ENCODE results near the gene PIPOX. TPM values are rescaled to one million over a fixed set of nuclear protein-coding genes. Genes with fewer than 3 reads are reported as not detected.

PIPOX gene
- total RNA-seq, 1 donor from 2014 or later, result 1.5 TPM

DNA sequence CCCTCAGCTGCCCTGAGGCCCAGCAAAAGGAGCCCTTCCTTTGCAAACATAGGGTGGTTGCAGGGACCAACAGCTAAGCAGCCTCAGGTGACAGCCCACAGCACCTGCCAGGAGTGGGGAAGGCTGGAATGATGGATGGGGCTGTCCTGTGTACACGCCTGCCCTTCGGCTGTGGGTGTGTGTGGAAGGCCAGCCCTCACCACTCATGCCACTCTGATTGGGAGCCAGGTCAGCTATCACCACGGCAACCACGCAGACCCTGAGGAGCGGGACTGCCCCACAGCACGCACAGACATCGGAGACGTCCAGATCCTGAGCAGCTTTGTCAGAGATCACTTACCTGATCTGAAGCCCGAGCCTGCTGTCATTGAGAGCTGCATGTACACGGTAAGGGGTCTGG, 11.9 kb downstream of the PIPOX start:
- Mint-ChIP-seq H3K27me3 (ENCODE audit: low read depth) (peaks cover 18% of the 10 kb centered on the region), H3K4me3 (ENCODE audit: unreplicated experiment) (no peak overlapping the region), H3K9me3 (ENCODE audit: low read depth) (no peaks in the 10 kb centered on the region), H3K27ac (ENCODE audit: unreplicated experiment) (no peak overlapping the region), H3K36me3 (ENCODE audit: low read depth) (no peaks in the 10 kb centered on the region), H3K4me1 (ENCODE audit: low read depth) (peaks cover 5% of the 10 kb centered on the region)
- no peak for TF ChIP-seq CTCF (IDR thresholded peaks at IDR 0.05)
- no peak for DNase-seq (ENCODE audit: low spot score)

DNA sequence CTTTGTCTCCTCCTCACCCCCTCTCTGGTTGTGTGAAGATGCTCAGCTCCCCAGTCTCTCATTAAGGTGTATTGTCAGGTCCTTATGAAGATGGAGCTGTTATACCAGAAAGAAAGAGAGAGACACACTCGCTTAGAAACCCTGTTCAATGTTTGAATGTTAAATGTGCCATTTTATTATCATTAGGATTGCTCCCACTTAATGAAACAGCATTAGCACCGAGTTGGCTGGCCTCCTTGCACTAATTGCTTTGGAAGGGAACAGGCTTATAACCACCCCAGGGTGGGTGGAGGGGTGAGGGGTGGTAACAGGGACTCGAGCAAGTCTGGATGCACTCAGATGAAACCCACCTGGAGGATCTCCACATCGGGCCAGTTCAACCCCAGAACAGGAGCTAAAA, 14.4 kb downstream of the PIPOX start:
- H3K36me3 Mint-ChIP-seq (ENCODE audit: low read depth), result no peaks in the 10 kb centered on the region
- no peak for TF ChIP-seq CTCF (IDR thresholded peaks at IDR 0.05)
- H3K4me1 Mint-ChIP-seq (ENCODE audit: low read depth), result peaks cover 19% of the 10 kb centered on the region
- H3K27me3 Mint-ChIP-seq (ENCODE audit: low read depth), result peaks cover 18% of the 10 kb centered on the region
- no peak overlapping the region for H3K4me3 Mint-ChIP-seq (ENCODE audit: unreplicated experiment)
- no peaks in the 10 kb centered on the region for H3K9me3 Mint-ChIP-seq (ENCODE audit: low read depth)
- no peak overlapping the region for H3K27ac Mint-ChIP-seq (ENCODE audit: unreplicated experiment)
- DNase-seq (ENCODE audit: low spot score), result no peak

DNA sequence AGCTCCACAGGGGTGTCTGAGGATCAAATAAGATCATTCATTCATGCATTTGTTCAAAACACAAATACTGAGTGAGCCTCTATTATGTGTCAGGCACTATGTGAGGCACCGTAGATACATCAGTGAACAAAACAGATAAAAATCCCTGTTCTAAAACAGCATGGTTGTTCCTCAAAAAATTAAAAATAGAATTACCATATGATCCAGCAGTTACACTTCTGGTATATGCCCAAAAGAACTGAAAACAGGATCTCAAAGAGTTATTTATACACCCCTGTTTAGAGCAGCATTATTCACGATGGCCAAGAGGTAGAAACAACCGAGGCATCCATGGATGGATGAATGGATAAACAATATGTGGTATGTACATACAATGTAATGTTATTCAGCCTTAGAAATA, 15.4 kb downstream of the PIPOX start:
- TF ChIP-seq CTCF (IDR thresholded peaks at IDR 0.05), result no peak
- Mint-ChIP-seq H3K27ac (ENCODE audit: unreplicated experiment) (no peak overlapping the region), H3K27me3 (ENCODE audit: low read depth) (peaks cover 18% of the 10 kb centered on the region), H3K4me1 (ENCODE audit: low read depth) (peaks cover 19% of the 10 kb centered on the region), H3K36me3 (ENCODE audit: low read depth) (no peaks in the 10 kb centered on the region), H3K9me3 (ENCODE audit: low read depth) (no peaks in the 10 kb centered on the region), H3K4me3 (ENCODE audit: unreplicated experiment) (no peak overlapping the region)
- DNase-seq (ENCODE audit: low spot score), result no peak

DNA sequence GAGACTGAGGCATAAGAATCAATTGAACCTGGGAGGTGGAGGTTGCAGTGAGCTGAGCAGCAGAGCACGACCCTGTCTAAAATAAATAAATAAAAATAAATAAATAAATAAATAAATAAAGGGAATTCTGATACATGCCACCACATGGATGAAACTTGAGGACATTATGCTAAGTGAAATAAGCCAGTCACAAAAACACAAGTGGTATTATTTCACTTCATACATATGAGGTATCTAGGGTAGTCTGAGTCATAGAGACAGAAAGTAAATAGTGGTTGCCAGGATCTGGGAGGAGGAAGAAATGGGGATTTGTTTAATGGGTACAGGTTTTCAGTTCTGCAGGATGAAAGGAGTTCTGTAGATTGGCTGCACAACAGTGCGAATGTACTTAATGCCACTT, 16.3 kb downstream of the PIPOX start:
- Mint-ChIP-seq H3K27ac (ENCODE audit: unreplicated experiment) (no peak overlapping the region), H3K9me3 (ENCODE audit: low read depth) (no peaks in the 10 kb centered on the region), H3K4me1 (ENCODE audit: low read depth) (peaks cover 22% of the 10 kb centered on the region), H3K36me3 (ENCODE audit: low read depth) (no peaks in the 10 kb centered on the region), H3K4me3 (ENCODE audit: unreplicated experiment) (no peak overlapping the region), H3K27me3 (ENCODE audit: low read depth) (peaks cover 18% of the 10 kb centered on the region)
- DNase-seq (ENCODE audit: low spot score), result no peak
- no peak for TF ChIP-seq CTCF (IDR thresholded peaks at IDR 0.05)

DNA sequence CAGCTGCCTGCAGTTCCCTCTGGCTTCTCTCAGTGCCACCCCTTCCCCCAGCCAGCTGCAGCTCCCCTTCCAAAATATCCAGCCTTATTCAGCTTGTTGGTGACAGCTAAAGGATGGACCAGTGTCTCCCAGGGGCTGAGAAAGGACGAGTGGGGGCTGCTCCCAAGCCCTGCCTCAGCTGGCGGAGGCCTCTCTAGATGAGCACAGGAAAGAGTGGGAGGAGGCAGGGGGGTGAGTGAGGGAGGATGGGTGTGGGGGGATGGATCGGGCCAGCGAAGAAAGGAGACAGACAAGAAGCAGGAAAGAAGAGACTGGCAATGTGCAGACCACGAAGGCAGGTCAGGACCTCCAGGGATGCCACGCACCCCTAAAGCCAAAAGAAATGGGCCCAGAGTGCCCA, 17.5 kb downstream of the PIPOX start:
- Mint-ChIP-seq H3K36me3 (ENCODE audit: low read depth) (no peaks in the 10 kb centered on the region), H3K4me3 (ENCODE audit: unreplicated experiment) (no peak overlapping the region), H3K27ac (ENCODE audit: unreplicated experiment) (peak overlapping the region; percentile 69), H3K27me3 (ENCODE audit: low read depth) (peaks cover 13% of the 10 kb centered on the region), H3K4me1 (ENCODE audit: low read depth) (peaks cover 22% of the 10 kb centered on the region), H3K9me3 (ENCODE audit: low read depth) (no peaks in the 10 kb centered on the region)
- no peak for DNase-seq (ENCODE audit: low spot score)
- TF ChIP-seq CTCF (IDR thresholded peaks at IDR 0.05), result no peak
